ENCODE measurements around the gene CFAP300.

CFAP300 gene

DNA sequence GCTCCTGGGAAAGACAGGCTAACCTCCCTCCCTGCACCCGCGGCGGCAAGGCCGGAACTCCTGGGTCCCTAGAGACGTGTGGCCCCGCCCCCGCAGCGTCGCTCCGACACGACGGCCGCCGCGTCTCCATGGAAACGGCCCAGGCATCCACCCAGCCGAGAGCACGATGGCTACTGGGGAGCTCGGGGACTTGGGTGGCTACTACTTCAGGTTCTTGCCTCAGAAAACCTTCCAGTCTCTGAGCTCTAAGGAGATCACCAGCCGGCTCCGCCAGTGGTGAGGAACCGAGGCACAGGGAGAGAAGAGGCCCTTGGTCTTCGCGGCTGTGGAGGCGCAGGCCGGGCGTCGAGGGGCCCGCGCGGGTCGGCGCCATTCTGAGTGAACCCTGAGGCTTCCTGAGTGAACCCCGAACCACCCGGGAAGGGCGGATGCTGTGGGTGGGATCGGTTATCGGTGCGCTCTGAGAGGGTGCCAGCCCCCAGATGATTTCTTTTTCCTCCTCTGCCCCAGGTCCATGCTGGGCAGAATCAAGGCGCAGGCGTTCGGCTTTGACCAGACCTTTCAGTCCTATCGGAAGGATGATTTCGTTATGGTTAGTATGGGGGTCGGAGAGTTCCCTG is at the start of gene CFAP300:
TSS of gene CFAP300 (plus strand) at position 133 of the 620 bp plus-strand sequence. CDS start at position 167, 34 bp downstream.
- peak in 1 of 2 donors; percentile 2 for DNase-seq (ENCODE audit: extremely low read depth in 1 of 2, low read depth in 1 of 2)

DNA sequence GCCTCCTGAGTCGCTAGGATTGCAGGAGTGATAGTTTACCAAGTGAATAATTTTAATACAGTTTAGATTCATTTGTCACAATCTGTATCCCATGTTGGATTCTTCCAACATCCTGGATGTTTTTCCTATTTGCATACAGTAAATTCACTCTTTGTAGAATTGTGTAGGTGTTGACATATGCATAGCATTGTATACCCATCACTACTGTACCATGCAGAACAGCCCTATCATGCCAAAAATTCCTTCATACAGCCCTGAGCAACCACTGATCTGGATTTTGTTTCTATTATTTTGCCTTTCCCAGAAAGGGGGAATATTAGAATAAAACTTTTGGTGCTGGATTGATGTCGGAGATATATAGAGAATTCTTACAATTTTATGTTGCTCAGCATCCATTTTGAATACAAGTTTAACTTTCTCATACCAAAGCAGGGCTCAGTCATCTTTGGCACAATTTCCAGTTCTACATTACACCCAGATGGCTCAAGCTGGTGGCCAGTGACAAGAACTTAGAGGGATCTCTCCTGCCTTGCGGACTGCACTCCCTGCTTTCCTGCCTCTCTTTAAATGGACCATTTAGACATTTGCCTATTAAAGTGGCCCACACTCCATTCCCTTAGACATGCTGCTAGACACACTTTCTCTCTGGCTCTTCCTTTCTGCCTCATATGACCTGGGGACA is 45.4 kb upstream of the CFAP300 start:
- DNase-seq (ENCODE audit: extremely low read depth in 1 of 2, low read depth in 1 of 2) = no peak

DNA sequence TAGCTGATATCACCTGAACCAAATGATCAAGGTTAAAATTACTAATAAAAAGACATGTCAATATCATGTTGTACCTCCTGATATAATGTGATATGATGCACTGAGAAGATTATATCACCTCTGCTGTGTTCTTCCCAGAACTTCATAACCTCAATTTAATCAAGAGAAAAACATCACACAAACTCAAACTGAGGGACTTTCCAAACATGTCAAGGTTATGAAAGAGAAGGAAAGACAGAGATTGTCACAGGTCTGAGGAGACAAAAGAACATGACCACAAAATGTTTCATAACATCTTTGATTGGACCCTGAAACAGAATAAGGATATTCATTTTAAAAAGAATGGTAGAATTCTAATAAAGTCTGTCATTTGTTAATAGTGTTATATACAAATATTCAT is 43.0 kb upstream of the CFAP300 start:
- DNase-seq (ENCODE audit: extremely low read depth in 1 of 2, low read depth in 1 of 2) = no peak

DNA sequence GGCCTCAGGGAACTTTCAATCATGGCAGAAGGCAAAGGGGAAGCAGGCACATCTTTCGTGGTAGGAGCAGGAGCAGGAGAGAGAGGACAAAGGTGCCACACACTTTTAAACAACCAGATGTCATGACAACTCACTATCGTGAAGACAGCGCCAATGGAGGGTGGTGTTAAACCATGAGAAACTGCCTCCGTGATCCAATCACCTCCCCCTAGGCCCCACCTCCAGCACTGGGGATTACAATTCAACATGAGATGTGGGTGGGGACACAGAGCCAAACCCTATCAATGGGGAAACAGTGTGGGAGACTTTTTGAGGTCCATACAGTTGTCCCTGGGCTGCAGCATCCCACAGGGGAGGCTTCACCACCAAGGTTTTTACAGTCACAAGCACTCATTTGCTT is 41.9 kb upstream of the CFAP300 start:
- no peak for DNase-seq (ENCODE audit: extremely low read depth in 1 of 2, low read depth in 1 of 2)

DNA sequence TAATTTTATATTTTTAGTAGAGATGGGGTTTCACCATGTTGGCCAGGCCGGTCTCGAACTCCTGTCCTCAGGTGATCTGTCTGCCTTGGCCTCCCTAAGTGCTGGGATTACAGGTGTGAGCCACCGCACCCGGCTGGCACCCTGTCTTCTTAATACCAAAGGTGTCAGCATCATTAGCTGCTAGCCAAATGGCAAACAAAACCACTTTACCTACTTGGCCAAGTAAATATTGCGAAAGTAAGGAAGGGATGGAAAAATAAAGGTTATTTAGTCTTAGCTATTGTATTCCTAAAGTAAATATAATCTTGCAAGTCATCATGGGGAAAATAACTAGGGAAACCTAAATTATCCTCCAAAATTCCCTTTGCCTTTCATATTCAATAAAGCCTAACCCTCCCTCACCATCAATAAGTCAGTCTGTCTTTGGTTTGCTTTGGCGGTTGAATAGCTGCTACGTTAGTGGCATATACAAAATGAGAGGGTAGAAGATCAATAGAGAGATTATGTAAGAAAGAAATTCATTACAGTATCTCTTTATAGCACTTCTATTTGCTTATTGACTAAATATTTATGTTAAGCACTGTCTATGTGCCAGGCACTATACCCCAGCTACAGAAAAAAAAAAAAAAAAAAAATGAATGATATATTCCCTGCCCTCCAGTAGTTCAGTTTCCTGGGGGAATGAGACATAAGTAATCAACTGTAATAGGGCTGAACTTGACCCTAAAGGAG is 40.2 kb upstream of the CFAP300 start:
- no peak for DNase-seq (ENCODE audit: extremely low read depth in 1 of 2, low read depth in 1 of 2)

DNA sequence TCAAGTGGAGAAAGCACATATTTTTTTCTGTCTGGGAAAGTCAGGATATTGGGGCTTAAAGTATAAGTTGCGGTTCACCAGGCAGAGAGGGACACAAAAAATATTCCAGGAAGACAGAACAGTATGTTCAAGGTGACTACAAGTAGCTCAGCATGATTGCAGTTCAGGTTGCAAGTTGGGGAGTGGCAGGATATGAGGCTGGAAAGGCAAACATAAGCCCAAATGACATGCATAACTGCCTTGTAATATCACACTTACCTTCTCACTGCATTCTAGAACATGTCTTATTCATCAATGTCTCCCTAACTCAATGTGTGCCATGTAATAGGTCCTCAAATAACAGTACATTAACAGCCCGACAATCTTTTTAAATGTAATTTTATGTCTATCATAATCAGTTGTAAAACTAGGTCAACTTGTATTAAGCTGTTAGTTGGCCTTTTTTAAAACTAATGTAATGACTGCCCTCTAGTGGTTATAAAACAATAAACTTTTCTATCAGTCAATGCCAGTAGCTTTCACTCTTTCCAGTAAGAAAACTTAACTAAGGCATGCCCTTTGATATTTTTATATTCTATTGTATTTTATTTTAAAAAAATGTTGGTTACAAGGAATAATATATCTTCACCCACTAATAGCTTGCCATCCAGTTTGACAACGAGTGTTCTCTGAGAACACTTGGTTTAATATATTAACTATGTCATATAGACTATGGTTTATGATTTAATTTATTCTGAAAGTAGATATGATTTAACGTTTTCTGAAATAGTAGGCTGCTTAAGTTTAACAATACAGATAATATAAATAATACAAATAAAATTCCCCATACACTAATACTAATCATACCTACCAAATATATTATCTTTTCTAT is 39.4 kb upstream of the CFAP300 start:
- no peak for DNase-seq (ENCODE audit: extremely low read depth in 1 of 2, low read depth in 1 of 2)

DNA sequence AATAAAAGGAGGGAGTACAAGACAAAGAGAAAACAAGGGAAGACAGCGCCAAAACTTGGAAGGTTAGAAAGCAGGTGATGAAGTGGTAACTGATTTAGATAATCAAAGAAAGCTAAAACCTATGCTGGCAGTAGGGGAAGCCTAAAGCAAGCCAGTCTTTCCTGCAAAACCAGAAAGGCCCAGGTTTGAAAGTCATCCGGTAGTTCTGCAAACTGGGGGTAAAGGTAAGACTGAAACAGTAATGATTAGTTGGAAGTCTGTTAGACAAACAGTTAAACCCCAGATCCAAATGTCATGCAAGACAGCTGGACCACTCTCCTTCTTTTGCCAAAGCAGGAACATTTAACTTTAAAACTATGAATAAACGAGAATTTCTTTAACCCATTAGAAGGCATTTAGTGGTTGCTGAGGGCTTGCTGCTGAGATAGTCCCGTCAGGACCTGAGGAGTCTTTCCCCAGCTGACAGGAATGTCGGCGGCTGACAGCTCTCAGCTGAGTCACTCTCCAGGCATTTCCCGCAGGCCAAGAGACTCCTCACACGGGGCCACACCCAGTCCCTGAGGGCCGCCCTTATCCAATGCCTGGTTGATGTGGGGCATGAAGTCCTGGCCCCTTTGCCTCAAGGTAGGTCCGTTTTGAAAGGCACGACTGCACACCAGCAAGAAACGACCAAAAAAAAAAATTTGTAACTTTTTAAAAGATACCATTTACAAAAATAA is 36.3 kb upstream of the CFAP300 start:
- DNase-seq (ENCODE audit: extremely low read depth in 1 of 2, low read depth in 1 of 2) = no peak

DNA sequence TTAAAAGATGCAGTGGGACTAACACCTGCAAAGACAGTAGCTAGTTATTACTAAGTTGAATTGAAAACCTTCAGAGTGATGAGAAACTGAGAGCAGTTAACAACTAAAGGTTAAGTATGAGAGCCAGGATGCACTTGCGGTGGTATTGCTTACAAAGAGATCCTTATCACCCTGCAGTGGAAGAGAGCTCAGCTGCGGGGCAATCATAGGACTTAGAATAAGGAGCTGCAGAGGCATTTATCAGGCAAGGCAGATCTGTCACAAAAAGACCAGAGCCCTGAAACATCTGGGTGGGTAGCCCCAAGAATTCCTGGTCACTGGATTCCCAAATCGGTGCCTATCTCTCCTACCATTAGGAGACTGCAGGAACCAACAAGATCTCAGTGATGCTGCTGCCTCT is 34.3 kb upstream of the CFAP300 start:
- no peak for DNase-seq (ENCODE audit: extremely low read depth in 1 of 2, low read depth in 1 of 2)

DNA sequence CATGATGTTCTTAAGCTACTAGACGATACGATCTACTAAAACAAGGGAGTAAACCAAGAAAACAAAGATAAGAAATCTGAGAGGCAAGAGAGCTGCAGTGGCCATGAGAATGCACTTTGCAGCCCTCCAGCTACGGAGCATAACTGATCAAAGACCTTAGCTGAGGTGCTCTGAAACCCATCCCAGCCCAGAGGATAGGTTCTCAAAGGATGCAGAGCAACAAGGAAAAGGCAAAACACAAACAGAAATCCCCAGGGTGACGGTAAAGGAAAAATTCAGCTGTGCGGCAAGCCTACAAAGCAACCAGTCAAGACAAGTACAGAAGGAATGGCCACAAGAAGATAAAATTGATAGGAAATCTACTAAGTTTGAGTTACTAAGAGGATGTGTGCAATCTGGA is 32.5 kb upstream of the CFAP300 start:
- no peak for DNase-seq (ENCODE audit: extremely low read depth in 1 of 2, low read depth in 1 of 2)

DNA sequence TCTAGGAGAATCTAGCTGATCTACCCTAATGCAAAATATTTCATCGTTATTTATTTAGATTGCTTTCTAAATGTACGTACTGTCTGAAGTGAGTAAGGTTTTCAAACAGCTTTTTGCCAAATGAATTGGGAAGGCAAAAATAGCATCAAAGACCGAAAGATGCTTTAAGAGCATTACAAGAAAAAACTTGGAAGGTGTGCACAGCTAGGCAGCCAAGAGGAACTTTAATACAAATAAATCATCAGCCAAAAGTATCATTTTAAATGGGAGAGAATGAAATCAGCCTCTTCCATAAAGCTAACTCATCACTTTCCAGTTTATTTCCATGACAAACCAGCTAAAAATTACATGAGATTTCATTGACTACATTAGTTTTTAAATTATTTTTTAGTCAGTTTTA is 30.2 kb upstream of the CFAP300 start:
- DNase-seq (ENCODE audit: extremely low read depth in 1 of 2, low read depth in 1 of 2) = no peak

DNA sequence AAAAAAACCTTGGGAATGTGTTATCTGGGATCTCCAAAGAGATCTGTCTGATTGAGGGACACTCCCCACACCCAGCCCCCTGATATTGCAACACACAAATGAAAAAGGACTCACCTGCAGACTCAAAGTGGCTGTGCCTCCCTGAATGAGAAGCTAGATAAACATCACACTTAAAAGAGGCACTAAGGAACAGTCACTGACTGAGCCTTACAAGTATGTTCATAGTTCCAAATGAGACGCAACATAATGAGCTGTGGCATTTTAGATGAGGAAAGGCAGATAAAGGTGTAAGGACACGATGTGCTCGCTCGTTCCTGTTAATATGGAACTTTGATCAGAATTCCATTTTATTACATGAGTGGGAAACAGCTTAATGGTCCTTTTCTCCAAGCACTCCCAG is 21.0 kb upstream of the CFAP300 start:
- DNase-seq (ENCODE audit: extremely low read depth in 1 of 2, low read depth in 1 of 2) = no peak

DNA sequence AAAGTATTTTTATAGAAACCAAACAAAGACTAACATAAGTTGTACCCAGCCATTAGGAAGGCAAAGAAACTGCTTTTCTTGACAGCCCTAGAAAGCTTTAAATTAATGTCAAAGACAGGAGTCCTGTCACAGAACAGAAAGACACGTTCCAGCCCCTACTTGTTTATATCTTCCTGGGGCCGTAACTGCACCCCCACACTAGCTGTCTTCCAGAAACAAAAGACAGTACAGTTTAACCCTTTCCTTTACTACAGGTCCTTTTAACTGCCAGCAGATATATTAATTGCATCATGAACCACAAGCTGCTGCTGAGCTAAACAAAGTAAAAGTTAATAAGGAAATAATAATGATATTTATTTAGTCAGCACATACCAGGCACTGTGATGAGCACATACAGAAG is 20.3 kb upstream of the CFAP300 start:
- no peak for DNase-seq (ENCODE audit: extremely low read depth in 1 of 2, low read depth in 1 of 2)

DNA sequence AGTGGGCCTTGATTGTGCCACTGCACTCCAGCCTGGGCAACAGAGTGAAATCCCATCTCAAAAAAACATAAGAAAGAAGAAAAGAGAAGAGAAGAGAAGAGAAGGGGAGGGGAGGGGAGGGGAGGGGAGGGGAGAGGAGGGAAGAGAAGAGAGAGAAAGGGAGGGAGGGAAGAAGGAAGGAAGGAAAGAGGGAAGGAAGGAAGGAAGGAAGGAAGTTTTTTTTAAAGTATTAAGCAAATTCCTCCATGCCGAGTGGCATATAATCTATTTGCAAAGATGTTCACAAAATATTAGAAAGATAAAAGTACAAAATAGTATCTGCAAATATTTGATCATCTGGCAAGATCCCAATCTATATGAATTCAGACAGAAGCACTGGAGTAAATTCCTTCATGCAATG is 10.5 kb upstream of the CFAP300 start:
- no peak for DNase-seq (ENCODE audit: extremely low read depth in 1 of 2, low read depth in 1 of 2)

DNA sequence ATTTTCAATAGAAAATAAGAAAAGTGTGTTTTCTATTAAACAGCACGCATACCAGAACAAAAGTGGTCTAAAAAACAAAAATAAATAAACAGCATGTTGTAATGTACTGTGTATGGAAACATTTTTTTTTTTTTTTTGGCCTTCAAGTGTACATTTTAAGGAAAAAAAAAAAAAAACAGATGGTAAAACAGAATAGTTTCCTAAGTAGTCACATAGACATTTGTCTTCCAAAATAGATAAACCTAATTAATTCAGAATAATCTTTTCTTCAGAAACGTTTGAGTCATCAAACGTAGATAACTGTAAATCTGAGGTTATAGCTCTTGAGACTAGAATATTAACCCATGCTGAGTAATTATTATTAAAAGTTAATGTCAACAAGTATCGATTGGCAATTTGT is 396 bp upstream of the CFAP300 start:
- no peak for DNase-seq (ENCODE audit: extremely low read depth in 1 of 2, low read depth in 1 of 2)

DNA sequence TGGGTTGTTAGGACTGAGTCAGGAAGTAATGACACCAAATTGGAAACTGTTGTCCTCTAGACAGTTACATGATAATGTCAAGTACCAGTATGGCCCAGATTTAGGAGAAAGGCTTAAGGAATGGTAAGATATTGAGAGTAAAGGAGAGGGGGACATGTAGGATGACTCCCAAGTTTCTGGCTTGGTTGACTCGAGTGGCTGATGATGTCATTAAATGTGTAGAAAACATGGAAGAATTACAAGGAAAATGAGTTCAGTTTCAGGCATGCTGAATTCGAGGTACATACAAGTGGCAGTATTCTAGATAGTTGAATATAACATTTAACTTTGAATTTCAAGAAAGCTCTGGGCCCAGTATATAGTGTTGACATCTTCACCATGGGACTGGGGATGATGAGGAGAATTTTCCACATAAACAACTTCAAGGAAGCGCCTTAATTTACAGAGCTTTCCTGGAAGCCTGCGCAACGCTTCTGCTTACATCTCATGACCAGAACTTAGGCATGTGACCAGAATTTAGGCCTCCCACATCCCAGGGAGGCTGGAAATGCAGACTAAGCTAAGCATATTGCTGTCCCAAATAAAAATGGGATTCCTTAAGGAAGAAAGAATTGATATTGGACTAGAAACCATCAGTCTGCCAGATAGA is 3.8 kb downstream of the CFAP300 start:
- no peak for DNase-seq (ENCODE audit: extremely low read depth in 1 of 2, low read depth in 1 of 2)

DNA sequence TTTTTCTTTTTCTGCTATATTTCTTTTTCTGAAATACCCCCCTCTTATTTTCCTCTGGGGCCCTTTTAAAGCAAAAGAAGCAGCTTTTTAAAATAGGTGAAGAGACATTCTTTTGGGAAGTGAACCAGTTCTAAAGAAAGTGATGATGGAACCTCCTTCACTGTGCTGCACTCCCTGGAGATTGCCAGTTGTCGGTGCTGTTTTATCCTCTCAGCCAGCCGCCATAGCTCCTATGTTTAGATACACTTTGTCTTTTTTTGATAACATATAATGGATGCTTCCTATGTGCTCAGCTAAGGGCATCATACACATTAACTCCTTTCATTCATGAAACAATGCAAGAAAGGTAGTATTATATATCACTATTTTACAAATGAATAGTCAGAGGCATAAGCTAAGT is 14.0 kb downstream of the CFAP300 start:
- no peak for DNase-seq (ENCODE audit: extremely low read depth in 1 of 2, low read depth in 1 of 2)

DNA sequence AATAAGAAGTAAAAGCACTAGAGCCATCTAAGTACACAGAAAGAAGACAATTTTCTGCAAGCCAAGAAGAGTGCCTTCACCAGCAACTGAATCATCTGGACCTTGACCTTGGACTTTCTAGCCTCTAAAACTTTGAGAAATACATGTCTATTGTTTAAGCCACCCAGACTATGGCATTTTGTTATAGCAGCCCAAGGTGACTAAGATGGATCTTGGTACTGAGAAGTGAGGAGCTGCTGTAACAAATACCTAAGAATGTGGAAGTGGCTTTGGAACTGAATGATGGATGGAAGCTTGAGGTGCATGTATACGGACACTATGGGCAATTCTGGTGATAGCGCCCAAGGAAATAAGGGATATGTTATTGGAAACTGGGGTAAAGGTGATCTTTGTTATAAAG is 14.9 kb downstream of the CFAP300 start:
- no peak for DNase-seq (ENCODE audit: extremely low read depth in 1 of 2, low read depth in 1 of 2)

DNA sequence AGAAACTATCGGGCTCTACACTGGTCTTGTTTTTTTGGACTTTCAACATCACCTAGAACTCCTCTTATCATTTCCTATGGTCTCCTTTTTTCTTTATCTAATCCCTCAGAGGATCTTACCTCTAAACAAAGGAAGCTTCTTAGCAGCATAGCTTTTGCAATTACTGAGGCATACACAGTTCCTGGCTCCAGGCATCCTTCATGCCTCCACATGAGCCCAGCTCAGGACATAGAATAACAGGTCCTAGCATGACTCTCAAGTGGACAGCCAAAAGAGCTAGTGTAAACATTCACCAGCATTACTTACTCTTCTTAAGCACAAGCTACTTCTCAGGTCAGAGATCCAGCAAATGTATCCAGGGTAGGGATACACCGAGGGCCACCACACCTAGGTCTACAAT is 17.1 kb downstream of the CFAP300 start:
- DNase-seq (ENCODE audit: extremely low read depth in 1 of 2, low read depth in 1 of 2) = no peak

DNA sequence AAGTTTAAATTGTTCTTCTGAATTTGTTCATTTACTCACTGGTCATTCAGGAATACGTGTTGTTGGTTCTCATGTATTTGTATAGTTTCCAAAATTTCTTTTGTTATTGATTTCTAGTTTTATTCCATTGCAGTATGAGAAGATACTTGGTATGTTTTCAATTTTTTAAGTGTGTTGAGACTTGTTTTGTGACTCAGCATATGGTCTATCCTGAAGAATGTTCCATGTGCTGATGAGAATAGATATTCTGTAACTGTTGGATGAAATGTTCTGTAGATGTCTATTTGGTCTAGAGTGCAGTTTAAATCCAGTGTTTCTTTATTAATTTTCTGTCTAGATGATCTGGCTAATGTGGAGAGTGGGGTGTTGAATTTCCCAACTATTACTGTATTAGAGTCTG is 23.5 kb downstream of the CFAP300 start:
- no peak for DNase-seq (ENCODE audit: extremely low read depth in 1 of 2, low read depth in 1 of 2)
